T-helper 2 cell (primary cell): Measurements from ENCODE around the gene CPVL.

Source experiments
- DNase-seq, 5 experiments: peaks; one replicate each; pipeline versions ENCODE4 v3.0.0 to v3.0.0-alpha.2; 2012 to 2022

Gene CPVL

GRCh38 chr7:28999427-28999826 is 146.9 kb downstream of the CPVL start:
- no peak for DNase-seq

GRCh38 chr7:28998105-28998504 is 148.2 kb downstream of the CPVL start:
- DNase-seq = no peak

- DNase-seq = no peak
Observed at GRCh38 chr7:28996836-28997235, 149.5 kb downstream of the CPVL start.

DNA sequence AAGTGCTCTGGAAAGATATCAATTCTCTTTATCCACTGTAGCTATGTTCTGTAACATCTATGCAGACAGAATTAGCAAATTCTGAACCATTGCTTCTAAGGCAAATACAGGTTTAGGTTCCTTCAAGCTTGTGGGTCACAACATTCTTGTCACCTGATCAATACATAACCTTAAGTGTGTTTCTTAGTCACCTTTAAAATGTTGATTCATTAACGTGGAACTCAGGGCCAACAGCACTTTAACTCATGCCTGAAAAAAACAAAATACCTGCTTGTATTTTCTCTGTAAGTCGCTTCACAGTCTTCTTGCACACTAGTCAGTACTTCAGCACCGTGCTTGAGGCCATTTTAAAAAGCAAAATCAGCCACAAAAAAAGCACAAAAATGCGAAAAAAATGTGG is 153.0 kb downstream of the CPVL start:
- DNase-seq = no peak

- no peak for DNase-seq
Observed at GRCh38 chr7:28992798-28993197, 153.5 kb downstream of the CPVL start.

- no peak for DNase-seq
Observed at GRCh38 chr7:28990200-28990960, 156.0 kb downstream of the CPVL start.

- no peak for DNase-seq
Observed at GRCh38 chr7:28989211-28989980, 156.9 kb downstream of the CPVL start.

DNA sequence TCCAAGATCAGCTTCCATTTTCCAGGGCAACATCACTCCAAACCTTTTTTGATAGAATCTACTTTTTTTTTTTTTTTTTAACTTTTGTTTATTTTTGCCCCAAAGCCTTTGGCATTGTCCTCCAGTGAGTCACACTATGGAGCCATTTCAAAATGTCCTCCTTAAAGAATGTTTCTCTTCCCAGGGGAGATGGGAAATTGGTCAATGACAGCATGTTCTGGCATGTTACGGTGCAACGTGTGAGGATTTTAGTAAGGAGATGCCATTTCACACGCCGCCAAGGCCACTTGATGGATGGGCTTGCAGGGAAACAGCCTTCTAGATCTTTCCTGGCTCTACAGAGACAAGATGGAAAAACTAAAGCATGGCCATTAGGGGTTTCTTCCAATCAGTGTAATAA is 157.5 kb downstream of the CPVL start:
- DNase-seq = no peak

- DNase-seq = no peak
Observed at GRCh38 chr7:28988091-28988490, 158.2 kb downstream of the CPVL start.

DNA sequence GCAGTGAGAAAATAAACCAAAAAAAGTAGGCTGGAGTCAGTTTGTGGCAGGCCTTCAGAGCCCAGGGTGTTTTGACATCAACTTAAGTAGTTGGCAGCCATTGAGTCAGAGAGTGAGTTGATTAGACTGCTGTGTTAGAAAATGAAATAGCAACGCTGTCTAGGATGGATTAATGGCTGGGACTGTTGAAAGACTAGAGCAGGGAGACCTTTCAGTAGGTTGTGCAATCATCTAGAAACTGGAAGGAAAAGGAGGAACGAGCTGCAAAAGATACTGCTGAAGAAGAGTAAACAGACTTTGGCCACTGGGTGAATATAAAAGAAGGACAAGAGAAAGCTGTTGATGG is 159.6 kb downstream of the CPVL start:
- no peak for DNase-seq

- DNase-seq = no peak
Observed at GRCh38 chr7:28986028-28986764, 160.1 kb downstream of the CPVL start.

DNA sequence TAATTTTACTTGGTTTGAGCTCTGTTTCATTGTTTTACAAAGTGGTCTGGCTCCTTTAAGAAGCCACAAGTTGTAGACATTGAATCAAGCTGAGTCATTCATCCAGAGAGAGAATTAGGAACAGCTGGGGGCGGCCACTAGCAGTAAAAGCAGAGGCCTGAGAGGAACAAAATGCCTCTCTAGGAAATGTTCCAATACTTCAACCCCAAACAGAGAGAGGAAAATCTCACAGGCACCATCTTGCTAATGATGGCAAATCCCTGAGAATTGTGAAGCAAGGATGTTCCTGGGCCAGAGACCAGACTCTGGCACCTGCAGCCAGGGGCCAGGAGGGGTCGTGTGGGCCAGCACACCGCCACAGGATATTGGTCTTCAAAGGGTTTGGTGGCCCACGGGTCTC is 161.7 kb downstream of the CPVL start:
- DNase-seq = no peak

DNA sequence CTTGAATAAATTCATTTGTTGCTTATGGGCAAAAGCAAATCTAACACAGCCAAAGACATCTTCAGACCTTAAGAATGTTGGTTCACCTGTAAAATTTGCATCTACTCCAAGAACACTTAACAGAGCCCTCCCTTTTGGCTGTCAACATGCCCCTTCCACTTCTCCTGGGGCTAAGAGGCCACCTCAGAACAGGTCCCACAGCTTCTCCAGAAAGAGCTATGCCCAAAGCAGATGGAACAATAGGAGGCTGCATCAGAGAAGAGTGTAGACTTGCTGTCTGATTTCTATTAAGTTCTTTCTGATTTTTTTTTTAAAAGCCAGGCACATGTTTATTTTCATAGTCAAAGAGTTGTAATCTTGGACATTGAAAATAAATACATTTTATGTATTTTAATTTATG is 162.1 kb downstream of the CPVL start:
- DNase-seq = no peak

- DNase-seq = no peak
Observed at GRCh38 chr7:28983396-28984190, 162.7 kb downstream of the CPVL start.

DNA sequence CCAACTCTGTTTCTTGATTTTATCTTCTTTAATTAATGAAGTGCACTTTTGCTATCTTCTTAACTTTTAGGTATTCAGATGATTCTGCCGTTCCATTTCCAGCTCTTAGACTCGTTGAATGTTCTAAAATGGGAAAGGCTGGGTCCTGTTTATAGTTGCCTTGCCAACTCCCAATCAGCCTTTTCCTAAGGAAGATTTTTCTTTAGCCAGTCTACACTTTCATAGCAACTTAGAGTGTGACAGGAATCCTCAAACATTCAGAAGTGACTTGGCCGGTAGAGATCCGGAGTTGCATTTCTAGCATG is 165.2 kb downstream of the CPVL start:
- no peak for DNase-seq

DNA sequence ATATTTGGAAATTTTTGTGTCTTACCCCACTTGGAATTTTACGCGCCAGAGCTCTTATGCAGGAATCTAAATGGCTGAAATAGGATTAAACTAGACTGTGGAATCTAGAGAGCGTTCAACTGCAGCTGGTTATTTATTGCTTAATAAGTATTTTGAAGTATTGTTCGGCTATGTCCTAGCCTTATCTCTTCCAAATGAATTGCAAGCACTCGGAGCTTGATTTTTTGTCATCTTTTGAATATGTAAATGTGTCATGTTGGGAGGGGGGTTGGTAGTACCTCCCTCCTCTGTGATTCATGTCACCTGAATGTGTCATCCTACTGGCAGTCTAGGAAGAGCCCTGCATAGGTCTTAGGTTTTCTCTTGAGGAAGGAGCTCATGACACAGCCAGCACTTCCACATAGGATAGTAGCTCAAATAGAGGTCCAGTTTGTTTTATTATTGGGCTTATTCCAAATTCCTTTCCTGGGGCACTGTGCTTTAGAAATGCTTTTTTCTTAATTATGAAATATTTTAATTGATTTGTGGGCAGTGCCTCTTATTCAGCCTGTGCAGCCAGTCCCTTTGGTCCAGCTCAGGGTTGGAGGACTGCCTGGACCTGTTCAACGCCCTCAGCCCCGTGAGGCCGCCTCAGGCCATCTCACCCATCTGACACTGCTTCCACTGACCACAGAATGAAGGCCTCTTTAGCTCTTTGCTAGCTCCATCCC is 165.7 kb downstream of the CPVL start:
- DNase-seq = no peak

DNA sequence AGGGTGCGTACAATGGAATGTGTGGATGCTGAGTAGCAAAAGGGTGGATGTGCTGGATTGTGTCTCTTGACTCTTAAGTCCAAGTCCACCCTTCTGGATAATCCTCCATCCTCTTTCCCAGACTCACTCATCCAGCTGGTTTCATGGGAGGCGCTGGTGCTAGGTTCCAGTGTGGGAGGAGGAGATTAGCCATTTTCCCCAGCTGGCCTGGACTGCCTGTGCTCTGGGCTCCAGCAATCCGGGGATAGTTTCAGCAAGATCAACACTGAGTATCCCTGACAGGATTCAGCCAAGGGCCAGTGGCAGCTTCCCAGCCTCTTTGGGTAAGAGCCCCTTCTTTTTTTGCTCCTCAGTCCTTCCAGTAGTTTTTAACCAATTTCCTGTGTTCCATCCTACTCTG is 166.6 kb downstream of the CPVL start:
- no peak for DNase-seq

- DNase-seq = no peak
Observed at GRCh38 chr7:28977881-28978280, 168.5 kb downstream of the CPVL start.

GRCh38 chr7:28976022-28976421 is 170.3 kb downstream of the CPVL start:
- no peak for DNase-seq

DNA sequence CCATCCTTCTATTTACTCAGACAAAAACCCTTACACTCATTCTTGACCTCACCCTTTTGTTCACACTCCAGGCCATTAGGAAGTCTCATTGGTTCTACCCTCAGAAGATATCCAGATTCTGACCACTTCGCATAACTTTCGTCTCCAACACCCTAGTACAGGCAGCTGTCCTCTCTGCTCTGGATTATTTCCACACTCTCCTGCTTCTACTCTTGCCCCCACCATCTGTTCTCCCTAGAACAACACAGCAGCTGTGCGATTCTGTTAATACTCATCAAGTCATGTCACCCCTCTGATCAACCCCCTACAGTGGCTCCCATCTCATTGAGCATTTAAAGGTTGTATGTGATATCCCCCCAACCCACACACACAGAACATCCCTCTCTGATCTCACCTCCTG is 172.7 kb downstream of the CPVL start:
- no peak for DNase-seq

GRCh38 chr7:28964056-28964455 is 182.3 kb downstream of the CPVL start:
- DNase-seq = no peak

- no peak for DNase-seq
Observed at GRCh38 chr7:28961972-28962371, 184.4 kb downstream of the CPVL start.
